Activated T-helper 9 cell treated with anti-CD3 and anti-CD28 coated beads, Interleukin-2, amount 50 U/mL, for 16 hours (primary cell): ENCODE data around the gene CDC26.
"Not testable (repeated sequence)": the region's sequence is repeated elsewhere in the genome, so short reads cannot be mapped to it uniquely, and the experiment has no call there.

ENCODE experiments used
- DNase-seq: peaks from one replicate; pipeline ENCODE4 v3.0.0-alpha.2; 2020; ENCODE audit warnings: low read depth

CDC26 gene

DNA sequence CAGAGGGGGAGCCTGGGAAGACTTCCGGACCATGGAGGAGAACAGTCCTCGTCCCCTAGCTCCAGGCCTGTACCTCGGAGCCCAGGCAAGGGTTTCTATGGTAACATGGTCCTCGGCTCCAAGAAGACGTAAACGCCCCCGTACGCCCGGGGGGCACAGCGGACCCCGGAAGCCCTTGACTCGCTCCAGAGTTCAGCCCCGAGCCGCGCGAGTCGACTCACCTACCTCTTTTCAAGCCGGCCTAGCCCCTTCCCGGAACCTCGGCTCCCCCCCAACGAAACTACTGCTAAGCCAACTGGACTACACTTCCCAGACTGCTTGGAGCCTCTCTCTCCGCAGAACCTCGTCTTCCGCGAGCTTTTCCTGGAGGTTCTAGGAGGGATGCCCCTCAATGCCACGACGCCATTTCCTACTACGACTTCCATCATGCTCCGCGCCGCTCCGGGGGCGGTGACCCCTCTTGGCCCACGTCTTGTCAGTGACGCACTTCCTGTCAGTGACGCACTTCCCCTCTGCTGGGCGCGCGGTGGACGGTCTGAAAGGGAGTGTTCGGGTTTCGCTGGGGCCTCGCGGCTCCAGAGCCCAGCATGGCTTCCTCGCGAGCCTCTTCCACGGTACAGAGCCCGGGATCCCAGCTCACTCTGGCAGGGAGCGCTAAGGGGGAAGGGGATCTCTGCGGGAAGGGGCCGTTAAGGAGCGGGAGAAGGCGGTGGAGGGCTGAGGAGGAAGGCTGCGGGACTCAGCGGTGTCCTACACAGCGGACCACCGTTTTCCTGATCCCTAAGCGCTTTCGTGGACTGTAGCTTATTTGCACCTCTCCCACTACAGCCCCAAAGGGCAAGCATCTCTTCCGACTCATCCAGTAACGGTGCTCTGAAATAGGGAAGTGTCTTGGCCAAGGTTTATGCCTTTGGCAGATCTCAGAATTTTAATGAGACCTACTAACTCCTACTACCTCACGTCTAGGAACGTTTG lies at the start of gene CDC26, which contains the start of gene PRPF4:
Gene CDC26 (minus strand): TSS at position 416 of the 975 bp plus-strand sequence. CDS start 3,065 bp downstream, outside the sequence.
Gene PRPF4 (plus strand): TSS at position 502 of the 975 bp plus-strand sequence. CDS start 86 bp downstream, at position 588.
- peak; percentile 92 for DNase-seq

DNA sequence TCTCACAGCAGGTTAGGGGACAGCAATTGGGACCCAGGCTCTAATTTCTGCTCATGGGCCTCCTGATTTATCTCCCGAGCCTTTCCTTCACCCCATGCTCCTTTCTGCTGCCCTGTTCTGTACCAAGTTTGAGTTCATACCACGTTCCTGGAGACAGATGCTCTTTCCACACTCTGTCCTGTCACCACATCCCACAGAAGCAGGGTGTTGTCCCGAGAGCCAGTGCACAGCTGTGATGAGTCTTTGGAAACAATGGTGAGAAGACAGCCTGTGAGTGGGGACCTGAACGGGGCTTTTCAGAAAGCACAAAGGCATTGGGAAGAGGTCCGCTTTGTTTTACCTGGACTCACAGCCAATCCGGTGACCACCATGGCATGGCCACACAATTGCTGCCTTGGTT lies 47.3 kb upstream of the CDC26 start:
- DNase-seq: no peak

DNA sequence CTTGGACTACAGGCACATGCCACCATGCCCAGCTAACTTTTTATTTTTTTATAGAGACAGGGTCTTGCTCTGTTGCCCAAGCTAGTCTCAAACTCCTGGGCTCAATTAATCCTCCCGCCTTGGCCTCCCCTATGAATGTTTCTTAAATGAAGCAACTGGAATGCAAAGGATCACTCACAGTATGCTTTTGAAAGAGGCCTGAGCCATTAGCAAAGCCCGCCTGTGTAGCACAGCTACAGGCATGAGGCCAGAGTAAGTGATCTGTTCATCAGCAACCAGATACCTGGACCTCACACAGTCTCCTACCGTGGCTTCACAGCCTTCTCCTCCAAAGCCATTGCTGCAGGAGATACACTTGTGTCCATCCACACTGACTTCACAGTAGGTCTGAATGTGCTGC lies 44.7 kb upstream of the CDC26 start:
- no peak for DNase-seq

DNA sequence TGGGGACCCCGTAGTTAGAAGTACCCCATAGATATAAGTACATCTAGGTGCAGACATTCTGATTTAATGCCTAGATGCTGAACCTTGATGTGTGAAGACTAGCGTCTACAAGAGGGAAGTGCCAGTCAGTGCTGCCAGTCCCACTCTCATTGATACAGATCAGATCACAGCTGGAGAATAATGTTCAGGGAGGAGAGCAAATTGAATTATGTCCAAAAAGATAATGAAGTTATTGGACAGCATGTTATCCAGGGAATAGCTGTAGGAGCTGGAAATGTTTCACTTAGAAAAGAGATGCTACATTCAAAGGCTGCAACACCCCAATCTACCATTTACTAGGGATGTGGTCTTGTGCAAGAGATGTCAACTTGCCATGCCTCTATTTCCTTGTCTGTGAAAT lies 43.7 kb upstream of the CDC26 start:
- no peak for DNase-seq

DNA sequence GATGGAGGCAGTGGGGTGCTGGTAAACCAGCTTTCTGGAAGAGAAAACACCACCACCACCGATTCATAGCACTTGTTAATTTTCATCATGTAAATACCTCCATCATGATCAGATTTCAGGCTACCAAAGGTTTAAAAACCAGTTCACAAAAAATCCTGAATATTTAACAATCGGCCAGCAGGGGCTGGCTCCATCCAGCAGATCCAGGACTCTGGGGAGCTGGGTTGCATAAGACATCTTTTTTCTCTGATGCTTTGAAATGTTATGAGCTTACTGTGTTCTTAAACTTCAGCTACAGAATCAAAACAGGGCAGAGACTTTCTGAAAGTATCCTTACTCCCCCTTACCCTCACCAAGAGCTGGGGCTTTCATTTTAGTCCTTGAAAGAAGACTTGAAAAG lies 42.4 kb upstream of the CDC26 start:
- DNase-seq: no peak

DNA sequence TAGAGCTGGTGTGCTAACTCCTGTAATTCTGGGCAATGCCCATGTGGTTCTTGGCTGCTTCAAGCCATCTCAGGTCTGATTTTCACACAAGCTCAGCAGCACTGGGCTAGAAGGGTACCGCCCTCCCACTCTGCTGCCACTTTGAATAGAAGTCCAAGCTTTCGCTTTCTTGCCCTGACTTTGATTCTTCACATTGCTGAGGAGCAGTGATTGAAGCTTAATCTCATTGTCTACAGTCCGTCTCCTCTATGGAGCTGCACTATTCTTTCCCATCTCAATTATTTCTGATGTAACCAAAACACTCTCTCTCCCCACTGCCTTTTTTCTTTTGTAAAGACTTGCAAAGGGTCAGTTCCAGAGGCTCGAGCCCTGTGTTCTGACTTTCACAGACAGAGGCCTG lies 40.7 kb upstream of the CDC26 start:
- DNase-seq: no peak

DNA sequence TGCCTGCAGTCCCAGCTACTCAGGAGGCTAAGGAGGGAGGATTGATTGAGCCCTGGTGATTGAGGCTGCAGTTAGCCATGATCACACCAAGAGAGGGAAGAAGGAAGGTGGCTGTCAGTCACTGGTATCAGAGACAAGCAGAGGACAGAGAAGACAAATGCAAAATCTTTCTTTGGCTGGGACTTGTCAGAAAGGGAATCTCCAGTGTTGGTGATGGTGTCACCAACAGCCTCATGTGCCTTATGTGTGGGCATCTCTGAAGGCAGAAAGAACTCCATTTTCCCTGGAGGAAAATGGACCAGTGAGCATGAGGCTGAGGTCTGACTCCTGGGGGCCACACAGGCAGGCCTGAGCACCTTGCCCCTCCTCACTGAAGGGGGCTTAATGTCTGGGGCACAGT lies 39.9 kb upstream of the CDC26 start:
- no peak for DNase-seq

DNA sequence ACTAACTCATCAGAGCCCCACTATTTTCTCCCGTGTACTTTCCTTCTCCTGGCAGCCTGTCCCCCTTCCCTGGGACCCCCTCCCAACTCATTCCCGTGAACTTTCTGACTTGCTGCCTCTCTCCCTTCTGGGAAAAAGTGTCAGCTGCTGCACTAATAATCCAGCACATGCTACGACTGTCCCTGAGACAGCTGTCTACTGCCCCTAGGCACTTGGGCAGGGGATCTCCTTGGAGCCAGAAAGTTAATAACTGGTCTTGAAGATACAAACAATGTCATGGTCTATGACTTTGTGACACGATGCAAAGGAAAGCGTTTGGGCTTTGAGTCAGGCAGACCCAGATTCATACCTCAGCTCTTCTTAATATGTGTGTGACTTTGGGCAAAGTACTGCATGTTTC lies 37.9 kb upstream of the CDC26 start:
- DNase-seq: no peak

DNA sequence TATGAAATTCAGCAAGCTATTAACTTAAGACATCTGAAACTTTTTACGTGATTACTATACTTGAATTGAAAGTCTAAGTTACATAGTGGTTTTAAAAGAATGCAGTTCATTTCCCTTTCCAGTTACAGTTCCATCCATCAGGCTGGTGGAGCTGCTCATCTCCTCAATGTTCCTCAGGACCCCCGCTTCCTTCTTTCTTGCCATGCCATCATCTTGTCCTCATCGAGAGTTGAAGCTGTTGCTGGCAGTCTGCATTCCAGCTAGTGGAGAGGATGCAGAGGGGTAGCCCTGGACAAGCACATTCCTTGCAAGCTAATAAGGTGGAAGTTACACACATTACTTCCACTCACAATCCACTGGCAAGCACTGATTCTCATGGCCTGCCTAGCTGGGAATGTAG lies 36.6 kb upstream of the CDC26 start:
- no peak for DNase-seq

DNA sequence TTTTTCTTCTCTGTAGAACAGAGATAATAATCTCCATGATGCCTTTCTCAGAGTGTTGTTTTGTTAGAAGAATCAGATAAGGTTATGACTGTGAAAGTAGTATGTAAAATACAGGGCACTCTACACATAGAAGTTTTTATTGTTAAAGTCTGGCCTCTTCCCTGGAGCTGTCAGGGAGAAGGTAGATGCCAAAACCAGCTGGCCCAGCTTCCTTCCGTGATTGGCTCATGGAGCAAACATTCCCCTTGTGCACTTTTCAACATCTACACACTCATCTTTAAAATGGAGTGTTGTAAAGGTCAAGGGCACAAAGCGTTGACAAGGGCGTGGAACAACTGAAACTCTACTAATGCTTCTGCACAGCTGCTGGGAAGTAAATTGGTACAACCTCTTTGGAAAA lies 35.2 kb upstream of the CDC26 start:
- DNase-seq: no peak

DNA sequence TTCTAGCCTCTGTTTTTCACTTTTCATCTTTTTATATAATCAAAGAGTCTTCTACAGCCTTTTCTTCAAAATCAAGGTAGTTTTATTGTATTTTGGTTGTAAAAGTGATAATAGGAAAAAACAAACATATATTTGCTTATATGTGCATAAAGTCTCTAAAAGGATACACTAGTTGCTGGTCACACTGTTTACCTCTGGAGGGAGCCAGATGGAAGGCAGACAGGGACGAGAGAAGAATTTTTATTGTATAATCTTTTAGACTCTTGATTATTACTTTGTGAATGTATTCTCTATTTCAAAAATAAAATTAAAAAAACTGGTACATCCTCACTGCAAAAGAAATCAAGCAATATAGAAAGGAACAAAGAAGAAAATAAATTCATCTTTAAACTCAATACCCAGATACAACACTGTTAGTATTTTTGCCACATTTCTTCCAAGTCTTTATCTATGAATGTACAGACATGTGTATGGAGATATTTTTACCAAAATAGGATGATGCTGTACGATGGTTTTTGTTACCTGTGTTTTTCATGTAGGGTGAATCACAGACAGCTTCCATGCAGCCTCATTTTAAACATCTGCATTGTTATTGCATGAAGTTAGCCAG lies 33.9 kb upstream of the CDC26 start:
- DNase-seq: no peak

DNA sequence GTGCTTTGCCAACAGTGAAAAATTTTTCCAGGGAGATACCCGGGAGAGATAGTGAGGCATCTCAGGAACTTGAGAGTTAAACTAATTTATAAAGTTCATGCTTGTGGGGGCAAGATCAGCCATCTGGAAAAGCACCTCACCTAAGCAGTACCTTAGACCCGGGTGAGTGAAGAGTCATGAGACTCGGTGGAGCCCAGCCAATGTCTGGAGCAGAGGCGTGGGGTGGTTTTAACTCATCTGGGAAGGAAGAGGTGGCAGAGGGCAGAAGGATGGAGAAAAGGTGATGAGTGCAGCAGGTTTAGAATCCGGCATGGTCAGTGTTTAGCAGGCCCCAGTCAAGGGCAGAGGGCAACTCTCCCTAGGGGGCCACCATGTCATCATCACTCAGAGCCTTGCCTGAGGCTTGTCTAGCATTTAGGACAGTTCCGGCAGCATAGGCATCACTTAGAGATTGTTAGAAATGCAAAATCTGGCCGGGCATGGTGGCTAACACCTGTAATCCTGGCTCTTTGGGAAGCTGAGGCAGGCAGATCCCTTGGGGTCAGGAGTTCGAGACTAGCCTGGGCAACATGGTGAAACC lies 32.1 kb upstream of the CDC26 start:
- DNase-seq: no peak

DNA sequence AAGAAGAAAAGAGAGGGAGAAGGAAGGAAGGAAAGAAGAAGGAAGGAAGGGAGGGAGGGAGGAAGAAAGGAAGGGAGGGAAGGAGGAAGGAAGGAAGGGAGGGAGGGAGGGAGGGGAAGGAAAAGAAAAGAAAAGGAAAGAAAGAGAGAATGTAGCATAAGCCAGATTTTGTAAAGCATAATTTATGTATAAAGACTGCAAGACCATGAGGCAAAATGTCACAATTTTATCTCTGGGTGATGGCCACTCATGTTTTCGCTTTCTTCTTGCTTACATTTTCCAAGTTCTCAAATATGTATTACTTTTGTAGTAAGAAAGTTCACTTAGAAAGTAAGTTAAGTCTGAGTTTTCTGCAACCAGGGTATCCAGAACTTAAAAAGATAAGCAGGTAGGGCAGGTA lies 31.2 kb upstream of the CDC26 start:
- no peak for DNase-seq

DNA sequence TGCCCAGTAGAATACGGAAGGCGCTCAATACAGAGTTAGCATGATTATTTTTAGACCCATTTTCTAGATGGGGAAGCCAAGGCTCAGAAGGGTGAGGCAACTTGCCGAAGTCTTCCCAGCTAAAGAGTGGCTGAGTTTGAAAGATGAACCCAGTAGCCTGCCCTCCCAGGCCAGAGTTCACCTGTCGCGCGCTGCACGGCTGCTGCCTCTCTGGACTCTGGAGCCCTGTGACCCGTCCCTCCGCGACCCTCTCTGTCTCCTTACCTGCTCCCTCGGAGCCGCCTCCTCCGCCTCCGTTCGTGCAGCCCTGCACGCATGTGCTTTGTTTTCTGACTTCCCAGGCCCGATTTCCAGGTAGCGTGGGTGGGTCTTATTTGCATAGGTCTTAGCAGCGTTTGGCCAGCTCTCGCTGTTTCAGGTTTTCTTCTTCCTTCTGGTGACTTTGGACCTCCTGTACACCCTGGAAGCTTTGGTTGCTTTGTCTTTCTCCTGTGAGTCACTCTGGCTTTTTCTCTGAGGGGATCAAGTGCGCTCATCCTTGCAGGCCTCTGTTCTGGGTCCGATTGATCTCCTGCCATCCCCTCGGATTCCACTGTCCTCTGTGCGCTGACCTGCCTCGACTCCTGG lies 27.5 kb upstream of the CDC26 start, which contains the start of gene RNF183:
Gene RNF183 (minus strand): TSS at position 585 of the 627 bp plus-strand sequence. CDS start 5,192 bp downstream, outside the sequence.
- no peak for DNase-seq

DNA sequence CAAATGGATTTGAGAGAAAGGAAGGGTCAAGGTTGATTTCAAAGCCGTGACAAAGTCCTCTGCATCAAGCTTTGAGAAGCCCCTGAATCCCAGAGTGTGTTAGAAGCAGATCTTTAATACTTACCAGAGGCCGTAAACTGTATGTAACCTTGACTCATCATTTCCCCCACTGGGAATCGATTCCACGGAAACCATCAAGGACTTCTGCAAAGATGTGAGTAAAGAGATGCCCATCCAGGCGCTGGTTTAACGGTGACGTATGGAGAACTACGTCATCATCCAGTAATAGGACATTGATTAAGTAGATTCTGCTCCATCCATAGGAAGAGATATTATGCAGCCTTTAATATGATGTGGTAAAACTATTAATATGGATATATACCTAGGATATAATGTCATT lies 26.2 kb upstream of the CDC26 start:
- no peak for DNase-seq

DNA sequence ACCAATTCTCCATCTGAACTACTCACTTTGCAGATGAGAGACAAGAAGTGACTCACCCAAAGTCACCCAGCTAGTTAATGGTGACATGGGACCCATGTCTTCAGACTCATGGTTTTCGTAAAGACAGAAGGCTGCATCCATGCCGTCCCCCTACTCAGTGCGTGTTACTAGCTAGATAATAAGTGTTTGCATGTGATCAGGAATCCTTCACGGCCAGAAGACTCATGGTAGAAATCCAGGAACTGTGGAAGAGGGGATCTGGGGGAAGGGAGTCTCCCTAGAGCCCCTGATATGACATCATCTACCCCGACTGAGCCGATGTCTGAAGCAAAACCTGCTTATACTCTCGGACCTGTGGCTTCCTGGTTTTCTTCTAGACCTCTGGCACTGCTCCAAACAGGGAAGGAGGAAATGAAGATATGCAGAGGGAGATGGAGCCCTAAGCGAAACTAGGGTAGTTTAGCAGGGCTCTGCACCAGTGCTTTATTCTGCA lies 24.5 kb upstream of the CDC26 start:
- no peak for DNase-seq

DNA sequence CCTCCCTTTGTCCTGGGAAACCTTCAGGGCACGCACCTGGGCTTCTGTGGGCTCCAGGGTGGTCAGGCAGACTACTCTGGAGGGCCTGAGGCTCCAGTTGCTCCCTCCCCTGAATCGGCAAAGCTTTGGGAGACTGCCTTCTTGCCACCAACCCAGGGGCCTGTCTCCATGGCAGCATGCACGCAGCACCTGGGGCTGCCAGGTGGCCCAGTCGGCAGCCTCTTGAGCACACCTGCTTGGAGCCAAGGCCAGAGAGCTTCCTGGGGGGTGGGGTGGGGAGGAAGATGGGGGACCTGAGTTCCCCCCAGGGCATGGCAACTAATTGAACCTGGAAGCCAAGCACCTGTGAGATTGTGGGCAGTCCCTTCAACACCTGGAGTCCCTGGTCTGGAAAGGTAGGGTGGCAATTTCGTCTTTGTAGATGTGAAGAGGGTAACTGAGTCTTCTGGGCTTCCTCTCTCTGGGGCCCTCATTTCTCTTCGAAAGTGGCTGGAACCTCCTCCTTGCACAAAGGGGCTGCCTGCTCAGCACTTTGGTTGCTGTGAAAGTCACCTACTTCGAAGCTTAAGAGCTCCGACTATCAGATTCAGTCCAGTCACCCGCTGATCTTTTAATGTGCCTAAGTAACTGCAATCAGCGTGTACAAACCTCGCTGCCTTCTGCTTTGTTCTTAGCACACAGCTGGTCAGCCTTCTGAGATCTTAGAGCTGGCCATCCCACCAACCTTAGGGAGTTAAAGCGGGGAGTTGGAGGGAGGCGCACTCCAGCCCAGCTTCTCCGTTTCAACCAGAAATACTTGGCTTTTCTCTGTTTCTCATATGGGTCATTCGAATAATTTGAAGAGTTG lies 23.8 kb upstream of the CDC26 start:
- no peak for DNase-seq

DNA sequence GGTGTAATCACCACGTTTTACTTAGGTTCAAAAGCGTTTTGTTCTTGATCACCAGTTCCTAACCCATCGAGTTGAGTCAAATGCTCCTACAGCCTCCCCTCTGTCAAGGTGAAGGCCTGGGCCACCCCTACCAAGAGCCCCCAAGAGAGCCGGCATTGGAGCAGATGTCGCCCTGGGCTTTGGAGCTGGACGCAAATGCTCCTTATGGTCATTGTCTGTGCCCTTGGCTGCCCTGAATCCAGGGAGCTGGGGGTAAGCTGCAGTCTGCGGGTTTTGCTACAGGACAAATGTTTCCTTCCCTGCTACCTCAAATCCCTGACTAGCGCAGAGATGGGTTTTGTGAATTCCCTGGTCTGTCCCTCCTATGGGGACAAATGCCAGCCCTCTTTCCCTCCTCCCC lies 22.9 kb upstream of the CDC26 start:
- no peak for DNase-seq

DNA sequence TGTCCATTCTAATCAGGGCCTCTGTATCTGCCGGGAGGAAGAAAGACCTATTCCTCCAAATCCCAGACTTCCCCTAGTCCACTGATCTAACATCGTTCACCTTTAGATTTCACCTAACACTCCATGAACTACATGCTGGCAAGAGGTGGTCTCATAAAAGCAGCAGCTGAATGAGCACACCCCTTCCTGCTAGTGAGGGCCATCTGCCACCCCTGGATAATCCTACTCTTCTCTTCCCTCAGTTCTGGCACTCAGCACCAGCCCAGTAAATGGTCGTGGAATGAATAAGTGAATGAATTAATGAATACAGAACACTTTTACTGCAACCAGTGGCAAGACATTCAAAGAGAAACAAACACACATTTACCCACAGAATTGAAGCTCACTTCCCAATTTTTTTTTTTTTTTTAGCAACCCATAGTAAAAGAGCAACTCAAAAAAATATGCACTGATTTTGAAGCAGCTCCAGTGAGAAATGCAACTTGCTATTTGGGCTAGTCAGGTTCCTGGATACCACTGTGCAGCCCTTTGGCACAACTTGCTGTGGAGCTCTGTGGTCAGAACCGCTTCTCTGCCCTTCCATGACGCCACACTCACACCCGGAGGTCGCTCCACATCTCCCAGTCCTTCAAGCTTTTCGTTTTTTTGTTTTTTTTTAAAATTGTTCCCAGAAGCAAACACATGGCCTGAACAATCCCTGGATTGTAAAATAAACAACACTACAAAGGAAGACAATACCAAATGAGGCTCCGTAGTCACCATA lies 21.6 kb upstream of the CDC26 start:
- no peak for DNase-seq

DNA sequence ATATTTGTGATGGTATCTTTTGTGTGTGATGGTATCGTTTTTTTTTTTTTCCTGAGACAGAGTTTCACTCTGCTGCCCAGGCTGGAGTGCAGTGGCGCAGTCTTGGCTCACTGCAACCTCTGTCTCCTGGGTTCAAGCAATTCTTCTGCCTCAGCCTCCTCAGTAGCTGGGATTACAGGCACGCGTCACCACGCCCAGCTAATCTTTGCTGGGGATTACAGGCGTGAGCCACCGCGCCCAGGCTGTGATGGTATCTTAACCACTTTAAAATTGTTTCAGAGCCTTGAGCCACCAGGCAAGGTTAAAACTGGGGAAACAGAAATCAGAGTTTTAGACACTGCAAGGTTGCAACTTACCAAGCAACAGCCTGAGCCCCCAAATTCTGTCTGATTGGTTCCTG lies 20.9 kb upstream of the CDC26 start:
- DNase-seq: not testable (repeated sequence)
